Karpas-422 (cell line): Measurements from ENCODE around the gene ANKLE1. TPM values are rescaled to one million over a fixed set of nuclear protein-coding genes. Genes with fewer than 3 reads are reported as not detected.
A peak's percentile ranks its signal among the peaks of the same experiment; 100 is the strongest.

Source experiments
- DNase-seq: peaks from one replicate; pipeline ENCODE4 v3.0.0-alpha.2; 2015
- H2AFZ ChIP-seq: fragments of 200-600 bp; sonication (generic); 2 replicates; pipeline ENCODE4 v1.6.1; 2014; ENCODE audit warnings: antibody characterized with exemption, low read length, mixed read lengths
- H3K27ac ChIP-seq: fragments of 200-600 bp; sonication (generic); 2 replicates; pipeline ENCODE4 v1.5.1; 2014; ENCODE audit warnings: mild to moderate bottlenecking, low read length, moderate library complexity
- H3K27me3 ChIP-seq: fragments of 200-600 bp; sonication (generic); 2 replicates; pipeline ENCODE4 v1.6.1; 2014; ENCODE audit warnings: low read length, mixed read lengths
- H3K36me3 ChIP-seq: fragments of 200-600 bp; sonication (generic); 2 replicates; pipeline ENCODE4 v1.6.1; 2014; ENCODE audit warnings: low read length, mixed read lengths; ENCODE audit not compliant: insufficient read depth
- H3K4me1 ChIP-seq: fragments of 200-600 bp; sonication (generic); 2 replicates; pipeline ENCODE4 v1.6.1; 2014; ENCODE audit warnings: mild to moderate bottlenecking, low read length, mixed read lengths
- H3K4me2 ChIP-seq: fragments of 200-600 bp; sonication (generic); 2 replicates; pipeline ENCODE4 v1.6.1; 2014; ENCODE audit warnings: low read length, low read depth, mild to moderate bottlenecking; ENCODE audit not compliant: poor library complexity, severe bottlenecking
- H3K4me3 ChIP-seq: fragments of 200-600 bp; sonication (generic); 2 replicates; pipeline ENCODE4 v1.5.1; 2014; ENCODE audit warnings: mild to moderate bottlenecking, antibody characterized with exemption, low read length, mixed read lengths
- H3K79me2 ChIP-seq: fragments of 200-600 bp; sonication (generic); 2 replicates; pipeline ENCODE4 v1.6.1; 2014; ENCODE audit warnings: mild to moderate bottlenecking, low read length, mixed read lengths
- H3K9ac ChIP-seq: fragments of 200-600 bp; sonication (generic); 2 replicates; pipeline ENCODE4 v1.6.0; 2014; ENCODE audit warnings: low read length
- H3K9me2 ChIP-seq: fragments of 200-600 bp; sonication (generic), shearing (Covaris generic); replicated peaks from 2 replicates; pipeline ENCODE4 v1.6.0; 2014; ENCODE audit warnings: mild to moderate bottlenecking, low read length, moderate library complexity; ENCODE audit not compliant: insufficient read depth
- H3K9me3 ChIP-seq: fragments of 300-700, 200-600 bp; sonication (generic); 2 replicates; pipeline ENCODE4 v1.6.1; 2014; ENCODE audit warnings: low read length, mixed read lengths
- H4K20me1 ChIP-seq: fragments of 200-600 bp; sonication (generic); 2 replicates; pipeline ENCODE4 v1.6.1; 2014; ENCODE audit warnings: mild to moderate bottlenecking, antibody characterized with exemption, low read length, low read depth; ENCODE audit not compliant: insufficient read depth
- total RNA-seq: library from RNA; depleted of rRNA; stranded (reverse); fragments of >200 nt; shearing (Covaris generic); gene quantifications from 2 replicates; pipeline ENCODE4 v1.2.3, GENCODE V29; 2014; ENCODE audit warnings: low replicate concordance

ANKLE1 gene
- total RNA-seq, 1 experiment from 2014 or later = 19.6 TPM

GRCh38 chr19:17326595-17326966, 44.9 kb downstream of the ANKLE1 start:
- Histone ChIP-seq H3K9me3 (no peaks in the 10 kb centered on the region), H2AFZ (no peak overlapping the region), H3K27ac (no peak overlapping the region), H3K79me2 (no peaks in the 10 kb centered on the region), H3K4me2 (no peak overlapping the region), H3K9me2 (no peaks in the 10 kb centered on the region), H3K36me3 (no peaks in the 10 kb centered on the region), H3K27me3 (no peaks in the 10 kb centered on the region), H4K20me1 (no peaks in the 10 kb centered on the region), H3K4me3 (no peak overlapping the region), H3K9ac (no peak overlapping the region), H3K4me1 (no peaks in the 10 kb centered on the region)
- DNase-seq = no peak

- Histone ChIP-seq H3K9ac (no peak overlapping the region), H3K9me2 (no peaks in the 10 kb centered on the region)
Observed at GRCh38 chr19:17327068-17327653, 45.5 kb downstream of the ANKLE1 start.

GRCh38 chr19:17327654-17328516, 46.2 kb downstream of the ANKLE1 start:
- Histone ChIP-seq H3K79me2 (no peaks in the 10 kb centered on the region), H3K27me3 (no peaks in the 10 kb centered on the region), H3K27ac (no peak overlapping the region), H3K4me2 (peak overlapping the region; percentile 13), H4K20me1 (no peaks in the 10 kb centered on the region), H3K4me1 (no peaks in the 10 kb centered on the region), H2AFZ (no peak overlapping the region), H3K9me3 (no peaks in the 10 kb centered on the region), H3K9me2 (no peaks in the 10 kb centered on the region), H3K9ac (no peak overlapping the region), H3K36me3 (no peaks in the 10 kb centered on the region), H3K4me3 (no peak overlapping the region)
- DNase-seq = peak; percentile 78

More at GRCh38 chr19:17327068-17327653, 45.5 kb downstream of the ANKLE1 start:
- no peak overlapping the region for H3K4me2 ChIP-seq
- H3K4me3 ChIP-seq = no peak overlapping the region
- no peaks in the 10 kb centered on the region for H4K20me1 ChIP-seq
- no peak for DNase-seq
- H3K27ac ChIP-seq = no peak overlapping the region
- H3K27me3 ChIP-seq = no peaks in the 10 kb centered on the region
- no peaks in the 10 kb centered on the region for H3K4me1 ChIP-seq
- no peaks in the 10 kb centered on the region for H3K79me2 ChIP-seq
- no peaks in the 10 kb centered on the region for H3K36me3 ChIP-seq
- H2AFZ ChIP-seq = no peak overlapping the region
- H3K9me3 ChIP-seq = no peaks in the 10 kb centered on the region

GRCh38 chr19:17328517-17329365, 47.0 kb downstream of the ANKLE1 start:
- Histone ChIP-seq H3K4me2 (peak overlapping the region; percentile 13), H3K36me3 (no peaks in the 10 kb centered on the region), H3K9ac (no peak overlapping the region), H3K4me1 (no peaks in the 10 kb centered on the region; the same call in 1 of the 2 replicates), H3K9me3 (no peaks in the 10 kb centered on the region), H3K4me3 (no peak overlapping the region), H3K79me2 (no peaks in the 10 kb centered on the region), H3K27ac (no peak overlapping the region), H2AFZ (no peak overlapping the region), H3K27me3 (no peaks in the 10 kb centered on the region), H4K20me1 (no peaks in the 10 kb centered on the region), H3K9me2 (no peaks in the 10 kb centered on the region)
- DNase-seq = no peak

GRCh38 chr19:17329366-17330261, 47.9 kb downstream of the ANKLE1 start:
- H2AFZ ChIP-seq = no peak overlapping the region
- H3K9me2 ChIP-seq = no peaks in the 10 kb centered on the region
- DNase-seq = no peak
- H3K79me2 ChIP-seq = no peaks in the 10 kb centered on the region
- H3K4me2 ChIP-seq = no peak overlapping the region
- no peaks in the 10 kb centered on the region for H3K9me3 ChIP-seq
- H4K20me1 ChIP-seq = no peaks in the 10 kb centered on the region
- no peak overlapping the region for H3K4me3 ChIP-seq
- H3K36me3 ChIP-seq = no peaks in the 10 kb centered on the region
- H3K27ac ChIP-seq = no peak overlapping the region
- H3K27me3 ChIP-seq = no peaks in the 10 kb centered on the region
- no peak overlapping the region for H3K9ac ChIP-seq
- H3K4me1 ChIP-seq = peaks cover 8% of the 10 kb centered on the region

GRCh38 chr19:17330262-17331044, 48.8 kb downstream of the ANKLE1 start:
- DNase-seq = no peak
- Histone ChIP-seq H3K9me2 (no peaks in the 10 kb centered on the region), H3K9me3 (no peaks in the 10 kb centered on the region), H3K4me1 (peaks cover 15% of the 10 kb centered on the region), H4K20me1 (no peaks in the 10 kb centered on the region), H3K4me2 (no peak overlapping the region), H3K27ac (no peak overlapping the region), H3K4me3 (no peak overlapping the region), H2AFZ (no peak overlapping the region), H3K9ac (no peak overlapping the region), H3K27me3 (no peaks in the 10 kb centered on the region), H3K79me2 (no peaks in the 10 kb centered on the region), H3K36me3 (no peaks in the 10 kb centered on the region)

GRCh38 chr19:17331045-17331558, 49.4 kb downstream of the ANKLE1 start:
- no peaks in the 10 kb centered on the region for H3K79me2 ChIP-seq
- no peak overlapping the region for H2AFZ ChIP-seq
- H3K4me1 ChIP-seq = peaks cover 17% of the 10 kb centered on the region
- H3K9ac ChIP-seq = no peak overlapping the region
- no peaks in the 10 kb centered on the region for H3K9me2 ChIP-seq
- no peak overlapping the region for H3K4me2 ChIP-seq
- H4K20me1 ChIP-seq = no peaks in the 10 kb centered on the region
- H3K4me3 ChIP-seq = no peak overlapping the region
- H3K27me3 ChIP-seq = no peaks in the 10 kb centered on the region
- H3K9me3 ChIP-seq = no peaks in the 10 kb centered on the region
- no peak overlapping the region for H3K27ac ChIP-seq
- H3K36me3 ChIP-seq = no peaks in the 10 kb centered on the region
- no peak for DNase-seq
